HG03095 (cell line): ENCODE results near the gene LAT.
"Not testable (repeated sequence)": the region's sequence is repeated elsewhere in the genome, so short reads cannot be mapped to it uniquely, and the experiment has no call there.

Experiments
- ATAC-seq: cut with Tn5 transposase; IDR thresholded peaks from one replicate; pipeline ENCODE4 v1.9.1; 2021; ENCODE audit warnings: moderate library complexity; ENCODE audit not compliant: unreplicated experiment

The LAT gene

DNA sequence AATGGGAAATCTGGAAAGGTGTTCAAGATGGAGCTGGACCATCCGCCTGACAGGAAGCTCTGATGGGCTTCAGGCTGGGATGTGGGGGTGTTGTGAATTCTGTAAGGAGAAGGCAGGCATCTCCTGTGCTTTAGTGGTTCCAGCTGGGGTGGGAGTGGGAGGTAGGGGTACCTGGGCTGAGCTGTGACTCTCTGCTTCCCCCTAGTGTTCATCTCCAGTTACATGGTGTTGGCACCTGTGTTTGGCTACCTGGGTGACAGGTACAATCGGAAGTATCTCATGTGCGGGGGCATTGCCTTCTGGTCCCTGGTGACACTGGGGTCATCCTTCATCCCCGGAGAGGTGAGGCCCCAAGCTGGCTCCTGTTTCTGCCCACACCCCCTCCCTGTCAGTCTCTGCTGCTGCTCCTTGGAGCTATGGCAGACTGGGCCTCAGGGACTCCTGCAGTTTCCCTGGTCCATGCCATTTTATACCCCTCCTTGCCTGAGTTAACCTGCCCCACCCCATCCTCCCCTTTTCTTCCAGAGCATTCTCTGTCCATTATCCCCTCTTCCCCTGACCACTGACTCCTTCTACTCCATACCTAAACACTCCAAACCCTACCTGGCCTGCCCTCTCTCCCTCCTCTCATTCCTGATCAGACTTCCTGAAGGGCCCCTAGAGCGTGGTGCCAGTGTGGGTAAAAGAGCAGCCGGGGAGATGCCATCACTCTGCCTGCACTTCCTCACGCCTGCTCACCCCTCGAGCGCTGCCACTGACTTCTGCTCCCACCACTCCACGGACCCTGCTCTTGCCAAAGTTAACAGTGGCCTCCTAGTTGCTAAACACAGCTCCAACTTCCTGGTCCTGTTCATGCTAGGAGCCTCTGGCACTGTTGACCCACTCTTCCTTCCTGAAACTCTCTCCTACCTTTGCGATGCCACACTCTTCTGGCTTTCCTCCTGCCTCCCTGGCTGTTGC lies 6.9 kb upstream of the LAT start:
- no peak for ATAC-seq

DNA sequence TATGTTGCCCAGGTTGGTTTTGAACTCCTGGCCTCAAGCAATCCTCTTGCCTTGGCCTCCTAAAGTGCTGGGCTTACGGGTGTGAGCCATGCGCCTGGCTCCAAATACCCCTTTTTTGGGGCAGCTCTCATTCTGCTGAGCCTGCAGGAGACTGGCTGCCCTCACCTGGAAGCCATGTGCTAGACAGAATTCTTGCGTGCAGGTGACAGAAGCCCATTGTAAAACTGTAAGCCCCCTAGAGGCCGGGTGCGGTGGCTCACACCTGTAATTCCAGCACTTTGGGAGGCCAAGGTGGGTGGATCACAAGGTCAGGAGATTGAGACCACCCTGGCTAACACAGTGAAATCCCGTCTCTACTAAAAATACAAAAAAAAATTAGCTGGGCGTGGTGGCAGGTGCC lies 4.5 kb upstream of the LAT start:
- not testable (repeated sequence) for ATAC-seq

DNA sequence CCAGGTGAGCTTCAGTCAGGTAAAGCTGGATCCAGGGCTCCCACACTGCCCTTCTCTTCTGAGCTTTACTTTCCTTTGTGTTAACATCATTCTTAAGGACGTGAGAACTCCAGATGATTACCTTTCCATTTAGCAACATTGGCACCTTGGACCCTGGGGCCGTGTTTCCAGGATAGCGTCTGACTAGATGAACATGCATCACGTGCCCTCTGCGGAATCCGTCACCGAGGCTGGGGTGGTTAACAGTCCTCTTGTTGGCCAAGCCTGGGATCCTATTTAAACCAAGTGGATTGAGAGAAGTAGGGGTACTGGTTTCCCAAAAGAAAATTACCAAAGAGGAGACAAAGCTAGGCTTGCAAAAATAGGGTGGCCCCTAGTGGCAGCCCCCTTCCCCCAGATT lies 3.9 kb upstream of the LAT start:
- no peak for ATAC-seq

DNA sequence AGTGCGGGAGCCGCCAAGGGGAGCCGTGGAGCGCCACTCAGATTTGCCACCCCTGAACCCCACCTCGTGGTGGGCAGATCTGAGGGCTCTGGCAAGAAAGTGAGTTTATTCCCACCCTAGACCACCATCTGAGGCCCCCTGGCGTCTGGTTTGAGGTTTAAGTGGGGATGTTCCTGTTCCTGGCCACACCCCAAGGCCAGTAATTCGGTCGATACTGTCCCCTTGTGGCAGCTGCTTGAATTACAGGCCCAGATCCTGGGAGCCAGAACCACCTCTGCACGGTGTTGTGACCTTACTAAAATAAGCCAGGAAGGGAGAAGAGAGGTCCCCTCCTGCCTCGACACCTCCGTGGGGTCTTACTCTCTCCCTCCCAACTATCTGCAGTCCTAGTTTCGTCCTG lies 3.3 kb upstream of the LAT start:
- ATAC-seq, result no peak

DNA sequence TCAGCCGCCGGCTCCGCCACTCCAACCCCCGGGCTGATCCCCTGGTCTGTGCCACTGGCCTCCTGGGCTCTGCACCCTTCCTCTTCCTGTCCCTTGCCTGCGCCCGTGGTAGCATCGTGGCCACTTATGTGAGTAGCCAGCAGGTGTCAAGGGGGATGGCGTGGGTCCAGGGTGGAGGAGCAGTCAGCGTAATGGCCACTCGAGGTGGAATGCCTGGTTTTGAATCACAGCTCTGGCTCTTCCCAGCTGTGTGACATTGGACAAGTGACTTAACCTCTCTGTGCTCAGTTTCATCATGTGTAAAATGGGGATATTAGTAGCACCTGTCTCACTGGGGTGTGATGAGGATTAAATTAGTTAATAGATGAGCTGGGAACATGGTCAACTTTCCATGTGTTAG lies 2.4 kb upstream of the LAT start:
- no peak for ATAC-seq

DNA sequence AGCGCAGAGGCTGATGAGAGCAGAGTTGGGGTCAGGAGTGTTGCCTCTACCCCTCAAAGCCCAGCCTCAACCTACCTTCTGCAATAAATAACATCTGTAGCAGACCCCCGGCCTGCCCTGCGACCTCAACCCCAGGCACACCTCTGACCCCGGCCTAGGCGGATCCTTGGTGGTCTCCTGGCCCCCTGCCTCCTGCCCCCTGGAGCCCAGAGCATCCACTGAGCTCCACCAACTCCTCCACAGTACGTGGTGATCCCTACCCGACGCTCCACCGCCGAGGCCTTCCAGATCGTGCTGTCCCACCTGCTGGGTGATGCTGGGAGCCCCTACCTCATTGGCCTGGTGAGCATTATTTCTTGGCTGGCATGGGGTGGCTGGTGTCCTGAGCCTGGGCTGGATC lies 1.9 kb upstream of the LAT start:
- no peak for ATAC-seq

DNA sequence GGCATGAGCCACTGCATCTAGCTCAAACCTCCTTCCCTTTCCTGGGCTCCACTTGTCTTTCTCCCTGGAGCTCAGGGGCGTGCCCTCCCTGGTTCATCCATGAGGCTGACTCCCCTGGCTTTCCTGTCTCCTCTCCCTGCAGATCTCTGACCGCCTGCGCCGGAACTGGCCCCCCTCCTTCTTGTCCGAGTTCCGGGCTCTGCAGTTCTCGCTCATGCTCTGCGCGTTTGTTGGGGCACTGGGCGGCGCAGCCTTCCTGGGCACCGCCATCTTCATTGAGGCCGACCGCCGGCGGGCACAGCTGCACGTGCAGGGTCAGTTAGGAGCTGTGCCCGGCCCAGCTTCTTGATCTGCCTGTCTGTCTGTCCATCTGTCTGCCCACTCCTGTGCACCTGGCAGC lies 1.2 kb upstream of the LAT start:
- ATAC-seq, result no peak

DNA sequence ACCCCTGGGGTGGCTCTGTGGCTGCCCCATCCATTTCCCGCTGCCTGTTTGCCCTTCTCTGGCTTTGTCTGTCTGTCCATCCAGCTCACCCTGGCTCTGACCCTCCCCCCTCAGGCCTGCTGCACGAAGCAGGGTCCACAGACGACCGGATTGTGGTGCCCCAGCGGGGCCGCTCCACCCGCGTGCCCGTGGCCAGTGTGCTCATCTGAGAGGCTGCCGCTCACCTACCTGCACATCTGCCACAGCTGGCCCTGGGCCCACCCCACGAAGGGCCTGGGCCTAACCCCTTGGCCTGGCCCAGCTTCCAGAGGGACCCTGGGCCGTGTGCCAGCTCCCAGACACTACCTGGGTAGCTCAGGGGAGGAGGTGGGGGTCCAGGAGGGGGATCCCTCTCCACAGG lies 761 bp upstream of the LAT start:
- no peak for ATAC-seq

DNA sequence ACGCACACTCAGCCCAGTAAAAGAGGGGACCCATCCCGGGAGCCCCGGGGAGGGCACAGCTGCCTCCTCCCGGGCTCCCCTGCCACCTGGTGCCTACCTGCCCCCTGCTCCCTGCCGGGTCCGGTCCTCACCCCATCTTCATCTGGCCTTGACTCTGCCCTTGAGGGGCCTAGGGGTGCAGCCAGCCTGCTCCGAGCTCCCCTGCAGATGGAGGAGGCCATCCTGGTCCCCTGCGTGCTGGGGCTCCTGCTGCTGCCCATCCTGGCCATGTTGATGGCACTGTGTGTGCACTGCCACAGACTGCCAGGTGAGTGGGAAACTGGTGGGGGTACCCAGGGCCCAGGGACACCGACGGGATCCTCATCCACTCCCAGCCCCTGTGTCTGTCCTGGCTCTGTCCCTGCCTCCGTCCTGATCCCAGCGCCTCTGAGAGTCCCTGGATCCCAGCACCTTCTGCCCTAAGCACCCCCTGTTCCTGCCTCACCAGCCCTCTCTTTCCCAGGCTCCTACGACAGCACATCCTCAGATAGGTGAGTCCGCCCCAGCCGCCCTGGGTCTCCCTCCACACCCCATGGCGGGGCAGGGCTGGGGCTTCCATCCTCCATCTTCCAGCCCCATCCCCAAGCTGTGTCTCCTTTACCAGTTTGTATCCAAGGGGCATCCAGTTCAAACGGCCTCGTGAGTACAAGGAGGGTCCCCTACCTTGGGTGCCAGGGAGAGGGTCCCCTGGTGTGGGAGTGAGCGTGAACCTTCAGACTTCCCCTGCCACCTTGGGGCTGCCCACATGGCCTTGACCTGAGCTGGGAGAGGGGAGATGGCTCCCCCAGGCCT lies 574 bp downstream of the LAT start:
- no peak for ATAC-seq

DNA sequence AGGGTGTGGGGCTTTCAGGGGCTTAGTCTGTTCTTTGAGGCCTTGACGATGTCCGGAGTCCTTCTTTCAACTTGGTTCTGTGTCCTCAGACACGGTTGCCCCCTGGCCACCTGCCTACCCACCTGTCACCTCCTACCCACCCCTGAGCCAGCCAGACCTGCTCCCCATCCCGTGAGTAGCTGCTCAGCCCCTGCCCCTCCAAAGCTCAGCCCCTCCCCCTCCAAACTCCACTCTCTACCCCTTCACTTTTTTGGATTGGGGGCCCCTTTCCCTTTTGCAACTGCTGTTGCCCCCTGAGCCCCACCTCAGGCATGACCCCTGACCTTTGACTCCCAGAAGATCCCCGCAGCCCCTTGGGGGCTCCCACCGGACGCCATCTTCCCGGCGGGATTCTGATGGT lies 1.2 kb downstream of the LAT start:
- ATAC-seq, result no peak

DNA sequence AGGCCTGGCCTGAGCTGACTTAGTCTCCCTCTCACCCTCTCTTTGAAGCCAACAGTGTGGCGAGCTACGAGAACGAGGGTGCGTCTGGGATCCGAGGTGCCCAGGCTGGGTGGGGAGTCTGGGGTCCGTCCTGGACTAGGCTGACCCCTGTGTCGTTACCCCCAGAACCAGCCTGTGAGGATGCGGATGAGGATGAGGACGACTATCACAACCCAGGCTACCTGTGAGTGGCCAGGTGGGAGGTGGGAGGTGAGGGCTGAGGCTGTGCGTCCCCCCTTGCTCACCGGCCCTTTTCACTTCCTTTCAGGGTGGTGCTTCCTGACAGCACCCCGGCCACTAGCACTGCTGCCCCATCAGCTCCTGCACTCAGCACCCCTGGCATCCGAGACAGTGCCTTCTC lies 1.6 kb downstream of the LAT start:
- no peak for ATAC-seq

DNA sequence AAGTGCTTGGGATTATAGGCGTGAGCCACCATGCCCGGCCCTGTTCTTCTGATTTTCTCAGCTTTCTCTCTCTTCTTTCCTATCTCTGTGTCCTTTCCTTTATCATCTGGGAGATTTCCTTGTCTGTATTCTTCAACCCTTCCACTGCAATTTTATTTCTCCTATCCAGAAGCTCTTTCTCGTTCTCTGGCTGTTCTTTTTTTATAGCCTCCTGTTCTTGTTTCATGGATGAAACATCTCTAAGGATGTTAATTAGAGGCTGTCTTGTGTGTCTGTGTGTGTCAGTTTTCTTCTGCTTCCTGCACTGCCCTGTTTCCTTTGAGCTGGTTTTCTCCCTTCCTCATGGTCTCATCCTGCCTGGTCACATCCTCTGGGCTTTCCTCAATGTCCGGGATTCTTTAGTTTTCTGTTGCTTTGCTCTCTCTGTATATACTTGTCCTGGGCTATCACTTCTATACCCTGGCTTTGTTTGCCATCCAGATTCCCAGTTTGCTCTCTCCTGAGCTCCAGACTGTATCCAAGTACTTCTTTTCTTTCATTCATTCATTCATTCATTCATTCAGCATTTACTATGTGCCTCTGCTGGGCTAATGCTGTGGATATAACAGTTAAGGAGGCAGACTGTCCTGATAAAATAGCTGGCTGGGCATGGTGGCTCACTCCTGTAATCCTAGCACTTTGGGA lies 2.5 kb downstream of the LAT start:
- no peak for ATAC-seq

DNA sequence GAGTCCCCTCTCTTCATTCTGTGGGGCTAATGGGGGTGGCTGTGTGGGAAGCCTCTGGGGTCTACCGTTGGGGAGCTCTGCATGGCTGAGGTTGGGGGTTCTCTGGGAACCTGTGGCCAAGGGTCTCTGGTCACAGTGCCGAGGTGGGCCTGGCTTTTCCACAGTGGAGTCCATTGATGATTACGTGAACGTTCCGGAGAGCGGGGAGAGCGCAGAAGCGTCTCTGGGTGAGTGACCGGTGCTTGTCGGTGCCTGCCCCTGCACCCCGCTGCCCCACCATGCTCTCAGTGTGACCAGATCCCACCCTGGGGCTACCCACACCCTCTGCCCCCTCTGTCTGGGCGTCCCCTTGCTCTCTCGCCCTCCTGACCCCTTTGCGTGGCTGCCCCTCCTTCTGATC lies 4.5 kb downstream of the LAT start:
- ATAC-seq, result no peak

DNA sequence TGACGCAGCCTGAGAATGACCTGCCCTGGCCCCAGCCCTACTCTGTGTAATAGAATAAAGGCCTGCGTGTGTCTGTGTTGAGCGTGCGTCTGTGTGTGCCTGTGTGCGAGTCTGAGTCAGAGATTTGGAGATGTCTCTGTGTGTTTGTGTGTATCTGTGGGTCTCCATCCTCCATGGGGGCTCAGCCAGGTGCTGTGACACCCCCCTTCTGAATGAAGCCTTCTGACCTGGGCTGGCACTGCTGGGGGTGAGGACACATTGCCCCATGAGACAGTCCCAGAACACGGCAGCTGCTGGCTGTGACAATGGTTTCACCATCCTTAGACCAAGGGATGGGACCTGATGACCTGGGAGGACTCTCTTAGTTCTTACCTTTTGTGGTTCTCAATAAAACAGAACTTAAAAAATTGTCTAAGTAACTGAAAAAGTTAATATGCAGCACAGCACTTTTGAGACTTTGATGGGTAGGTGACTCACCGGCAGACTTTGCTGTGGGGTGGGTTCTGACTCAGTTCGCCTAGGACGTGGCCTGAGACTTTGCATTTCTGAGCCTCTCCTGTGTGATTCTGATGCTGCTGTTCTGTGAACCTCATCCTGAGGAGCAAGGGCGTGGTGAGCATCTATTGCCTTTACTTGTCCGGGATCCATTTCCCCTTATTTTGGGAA lies 5.7 kb downstream of the LAT start:
- ATAC-seq, result no peak

DNA sequence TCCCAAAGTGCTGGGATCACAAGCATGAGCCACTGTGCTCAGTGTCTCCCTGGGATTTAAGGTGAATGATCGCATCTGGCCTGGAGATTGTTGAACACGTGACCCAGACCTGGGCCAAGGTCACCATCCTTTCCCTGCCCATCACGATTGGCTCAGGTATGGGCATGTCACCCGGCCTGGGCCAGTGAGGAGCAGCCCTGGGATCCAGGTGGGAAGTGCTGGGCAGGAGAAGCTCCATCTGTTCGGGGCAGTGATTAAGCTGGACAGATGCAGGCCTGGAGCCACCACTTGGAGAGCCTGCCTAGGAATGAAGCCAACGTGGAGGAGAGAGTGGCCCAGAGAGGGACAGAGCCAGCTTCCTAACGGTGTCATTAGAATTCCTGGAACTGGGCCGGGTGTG lies 6.8 kb downstream of the LAT start:
- ATAC-seq, result no peak

DNA sequence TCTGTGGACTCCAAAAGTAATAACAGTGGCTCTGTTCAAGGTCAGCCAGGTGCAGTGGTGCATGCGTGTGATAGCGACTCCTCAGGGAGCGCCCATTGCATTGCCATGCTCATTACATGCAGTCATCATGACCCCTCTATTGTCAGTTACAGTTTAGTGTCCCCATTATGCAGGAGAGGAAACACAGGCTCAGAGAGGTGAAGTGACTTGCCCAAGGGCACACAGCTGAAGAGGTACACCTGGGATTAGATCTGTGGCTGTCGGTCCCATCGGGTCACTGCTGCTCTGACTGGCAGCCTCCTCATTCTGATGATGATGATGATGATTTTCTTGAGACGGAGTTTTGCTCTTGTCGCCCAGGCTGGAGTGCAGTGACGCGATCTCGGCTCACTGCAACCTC lies 7.6 kb downstream of the LAT start:
- ATAC-seq, result no peak

DNA sequence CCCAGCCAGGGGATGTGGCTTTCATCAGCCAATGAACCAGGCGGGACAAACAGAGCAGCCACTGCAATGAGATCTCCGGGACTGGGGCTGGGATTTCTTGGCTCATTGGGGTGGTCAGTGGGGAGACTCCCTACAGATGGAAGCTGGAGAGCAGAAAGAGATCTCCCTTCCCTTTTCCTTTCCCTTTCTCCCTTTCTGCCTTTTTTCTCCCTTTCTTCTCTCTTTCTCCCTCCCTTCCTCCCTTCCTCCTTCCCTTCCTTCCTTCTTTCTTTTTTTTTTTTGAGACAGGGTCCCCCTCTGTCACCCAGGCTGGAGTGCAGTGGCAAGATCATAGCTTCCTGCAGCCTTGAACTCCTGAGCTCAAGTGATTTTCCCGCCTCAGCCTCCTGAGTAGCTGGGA lies 14.0 kb downstream of the LAT start:
- no peak for ATAC-seq

DNA sequence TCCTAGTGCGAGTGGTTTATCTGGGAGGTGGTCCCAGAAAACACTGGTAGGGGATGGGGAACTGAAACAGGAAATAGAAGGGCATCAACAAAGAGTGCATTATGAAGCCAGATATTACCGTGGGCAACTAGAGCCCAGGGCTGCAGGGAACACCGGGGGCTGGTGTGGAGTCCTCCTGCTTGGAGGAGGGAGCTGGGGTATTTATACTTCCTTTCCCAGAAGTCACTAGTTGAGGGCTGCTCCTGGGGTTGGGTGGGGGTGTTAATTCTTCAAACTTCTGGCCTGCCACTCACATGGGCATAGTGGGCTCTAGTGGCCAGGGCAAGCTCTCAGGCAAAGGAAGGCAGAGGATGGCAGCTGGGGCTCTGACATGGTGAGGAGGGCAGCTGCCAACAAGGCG lies 14.7 kb downstream of the LAT start:
- ATAC-seq, result no peak

DNA sequence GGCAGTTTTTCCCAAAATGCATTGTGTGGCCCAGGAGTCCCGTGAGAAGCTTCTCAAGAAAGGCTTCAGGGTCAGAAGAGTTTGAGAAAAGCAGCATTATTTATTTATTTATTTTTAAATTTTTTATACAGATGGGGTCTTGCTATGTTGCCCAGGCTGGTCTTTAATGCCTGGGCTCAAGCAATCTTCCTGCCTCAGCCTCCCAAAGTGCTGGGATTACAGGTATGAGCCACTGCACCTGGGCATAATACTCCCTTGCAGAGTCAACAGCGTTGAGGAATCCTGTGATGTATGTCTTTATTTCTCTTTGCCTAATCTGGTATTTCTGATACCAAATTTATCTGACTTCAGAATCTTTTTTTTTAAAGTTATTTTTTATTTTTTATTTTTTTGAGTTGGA lies 15.2 kb downstream of the LAT start:
- ATAC-seq, result no peak

DNA sequence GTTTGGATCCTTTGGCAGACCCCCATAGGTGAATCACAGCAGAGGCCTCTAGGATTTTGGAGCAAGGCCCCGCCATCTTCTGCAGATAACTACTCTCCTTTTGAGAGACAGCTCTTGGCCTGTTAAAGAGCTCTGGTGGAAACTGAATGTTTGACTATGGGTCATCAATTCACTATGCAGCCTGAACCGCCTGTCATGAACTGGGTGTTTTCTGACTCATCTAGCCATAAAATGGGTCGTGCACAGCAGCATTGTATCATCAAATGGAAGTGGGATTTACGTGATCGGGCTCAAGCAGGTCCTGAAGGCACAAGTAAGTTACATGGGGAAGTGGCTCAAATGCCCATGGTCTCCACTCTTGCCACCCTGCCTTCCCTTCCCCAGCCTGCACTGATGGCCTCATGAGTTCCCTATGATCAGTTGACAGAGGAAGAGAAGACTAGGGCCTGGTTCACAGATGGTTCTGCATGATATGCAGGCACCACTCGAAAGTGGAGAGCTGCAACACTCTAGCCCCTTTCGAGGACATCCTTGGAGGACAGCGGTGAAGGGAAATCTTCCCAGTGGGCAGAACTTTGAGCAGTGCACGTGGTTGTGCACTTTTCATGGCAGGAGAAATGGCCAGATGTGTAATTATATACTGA lies 19.8 kb downstream of the LAT start:
- ATAC-seq, result not testable (repeated sequence)
